Measurements from ENCODE around the gene SLC35D2.

SLC35D2 gene

DNA sequence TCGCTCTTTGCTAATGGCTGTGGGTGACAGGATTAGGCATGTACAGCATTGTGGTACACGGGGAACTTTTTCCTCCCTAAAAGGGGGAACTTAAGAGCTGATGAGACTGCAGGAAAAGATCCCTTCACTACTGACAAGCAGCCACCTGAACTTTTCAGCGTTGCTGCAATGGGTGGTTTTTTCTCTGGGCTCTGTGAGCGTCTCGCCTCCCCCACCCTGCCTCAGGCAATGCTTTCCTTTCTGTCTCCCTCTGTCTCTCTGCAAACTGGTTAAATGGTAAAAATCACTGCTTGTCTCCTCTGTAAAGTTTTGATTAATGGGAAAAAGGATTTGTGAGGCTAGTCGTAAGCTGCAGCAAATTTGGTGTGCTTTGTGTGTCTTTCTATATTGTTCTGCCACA is 101.9 kb downstream of the SLC35D2 start:
- Histone ChIP-seq H3K4me3 (ENCODE audit: low read depth, low read length) (no peak overlapping the region), H3K4me1 (ENCODE audit: control insufficient read depth, insufficient read depth, low read length) (no peaks in the 10 kb centered on the region), H3K27ac (ENCODE audit: extremely low read depth, low read depth, low read length) (no peak overlapping the region), H3K9me3 (ENCODE audit: control insufficient read depth, insufficient read depth, low read depth, low read length) (no peaks in the 10 kb centered on the region), H3K36me3 (ENCODE audit: control insufficient read depth in 2 of 2, insufficient read depth in 1 of 2, low read length in 2 of 2) (no peaks in the 10 kb centered on the region)
- CTCF ChIA-PET, result interaction anchor here (0.6 kb wide), 1 partner anchor 33 kb away, joined by 3 read pairs; no protein-coding TSS in a partner anchor
- TF ChIP-seq, protein P1, sequence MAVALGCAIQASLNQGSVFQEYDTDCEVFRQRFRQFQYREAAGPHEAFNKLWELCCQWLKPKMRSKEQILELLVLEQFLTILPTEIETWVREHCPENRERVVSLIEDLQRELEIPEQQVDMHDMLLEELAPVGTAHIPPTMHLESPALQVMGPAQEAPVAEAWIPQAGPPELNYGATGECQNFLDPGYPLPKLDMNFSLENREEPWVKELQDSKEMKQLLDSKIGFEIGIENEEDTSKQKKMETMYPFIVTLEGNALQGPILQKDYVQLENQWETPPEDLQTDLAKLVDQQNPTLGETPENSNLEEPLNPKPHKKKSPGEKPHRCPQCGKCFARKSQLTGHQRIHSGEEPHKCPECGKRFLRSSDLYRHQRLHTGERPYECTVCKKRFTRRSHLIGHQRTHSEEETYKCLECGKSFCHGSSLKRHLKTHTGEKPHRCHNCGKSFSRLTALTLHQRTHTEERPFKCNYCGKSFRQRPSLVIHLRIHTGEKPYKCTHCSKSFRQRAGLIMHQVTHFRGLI (tag by site-specific recombination; IDR thresholded peaks at IDR 0.05), result no peak
- TF ChIP-seq ZNF521 (tag by site-specific recombination; IDR thresholded peaks at IDR 0.05), result no peak
- TF ChIP-seq ZNF658 (tag by site-specific recombination; IDR thresholded peaks at IDR 0.05), result no peak
- TF ChIP-seq MYNN (tag by site-specific recombination; IDR thresholded peaks at IDR 0.05; ENCODE audit: borderline replicate concordance), result no peak
- no peak for TF ChIP-seq PRDM6 (tag by site-specific recombination; IDR thresholded peaks at IDR 0.05)
- POLR2A ChIA-PET, result no interaction called here

DNA sequence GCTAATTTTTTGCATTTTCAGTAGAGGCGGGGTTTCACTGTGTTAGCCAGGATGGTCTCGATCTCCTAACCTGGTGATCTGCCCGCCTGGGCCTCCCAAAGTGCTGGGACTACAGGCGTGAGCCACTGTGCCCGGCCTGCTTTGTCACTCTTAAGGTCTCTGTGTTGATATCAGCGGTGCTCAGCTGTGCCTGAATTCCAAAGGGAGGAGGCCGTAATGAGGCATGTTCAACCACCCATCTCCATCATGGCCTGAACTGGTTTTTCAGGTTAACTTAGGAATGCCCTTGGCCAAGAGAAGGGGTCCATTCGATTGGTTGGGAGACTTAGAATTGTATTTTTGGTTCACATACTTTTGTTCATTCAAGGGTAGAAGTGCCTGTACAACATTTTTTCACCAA is 103.6 kb downstream of the SLC35D2 start:
- no peaks in the 10 kb centered on the region for H3K4me1 ChIP-seq (ENCODE audit: control insufficient read depth, insufficient read depth, low read length)
- TF ChIP-seq ZNF530 (tag by site-specific recombination; IDR thresholded peaks at IDR 0.05; ENCODE audit: low read depth) (no peak), ZNF140 (tag by site-specific recombination; IDR thresholded peaks at IDR 0.05) (no peak), ZNF596 (tag by site-specific recombination; IDR thresholded peaks at IDR 0.05) (no peak), SALL2 (tag by site-specific recombination; IDR thresholded peaks at IDR 0.05; ENCODE audit: borderline replicate concordance) (no peak), ZNF518A (tag by site-specific recombination; conservative IDR thresholded peaks at IDR 0.05; ENCODE audit: low read depth) (no peak), KLF9 (tag by site-specific recombination; IDR thresholded peaks at IDR 0.05; ENCODE audit: low read depth) (no peak), ZNF274 (IDR thresholded peaks at IDR 0.05; ENCODE audit: low read length) (no peak), ZNF274 (tag by site-specific recombination; IDR thresholded peaks at IDR 0.05; ENCODE audit: borderline replicate concordance) (no peak)
- TF ChIP-seq, protein P2, sequence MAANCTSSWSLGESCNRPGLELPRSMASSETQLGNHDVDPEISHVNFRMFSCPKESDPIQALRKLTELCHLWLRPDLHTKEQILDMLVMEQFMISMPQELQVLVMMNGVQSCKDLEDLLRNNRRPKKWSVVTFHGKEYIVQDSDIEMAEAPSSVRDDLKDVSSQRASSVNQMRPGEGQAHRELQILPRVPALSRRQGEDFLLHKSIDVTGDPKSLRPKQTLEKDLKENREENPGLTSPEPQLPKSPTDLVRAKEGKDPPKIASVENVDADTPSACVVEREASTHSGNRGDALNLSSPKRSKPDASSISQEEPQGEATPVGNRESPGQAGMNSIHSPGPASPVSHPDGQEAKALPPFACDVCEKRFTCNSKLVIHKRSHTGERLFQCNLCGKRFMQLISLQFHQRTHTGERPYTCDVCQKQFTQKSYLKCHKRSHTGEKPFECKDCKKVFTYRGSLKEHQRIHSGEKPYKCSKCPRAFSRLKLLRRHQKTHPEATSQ (tag by site-specific recombination; IDR thresholded peaks at IDR 0.05), result no peak
- TF ChIP-seq, protein P3, sequence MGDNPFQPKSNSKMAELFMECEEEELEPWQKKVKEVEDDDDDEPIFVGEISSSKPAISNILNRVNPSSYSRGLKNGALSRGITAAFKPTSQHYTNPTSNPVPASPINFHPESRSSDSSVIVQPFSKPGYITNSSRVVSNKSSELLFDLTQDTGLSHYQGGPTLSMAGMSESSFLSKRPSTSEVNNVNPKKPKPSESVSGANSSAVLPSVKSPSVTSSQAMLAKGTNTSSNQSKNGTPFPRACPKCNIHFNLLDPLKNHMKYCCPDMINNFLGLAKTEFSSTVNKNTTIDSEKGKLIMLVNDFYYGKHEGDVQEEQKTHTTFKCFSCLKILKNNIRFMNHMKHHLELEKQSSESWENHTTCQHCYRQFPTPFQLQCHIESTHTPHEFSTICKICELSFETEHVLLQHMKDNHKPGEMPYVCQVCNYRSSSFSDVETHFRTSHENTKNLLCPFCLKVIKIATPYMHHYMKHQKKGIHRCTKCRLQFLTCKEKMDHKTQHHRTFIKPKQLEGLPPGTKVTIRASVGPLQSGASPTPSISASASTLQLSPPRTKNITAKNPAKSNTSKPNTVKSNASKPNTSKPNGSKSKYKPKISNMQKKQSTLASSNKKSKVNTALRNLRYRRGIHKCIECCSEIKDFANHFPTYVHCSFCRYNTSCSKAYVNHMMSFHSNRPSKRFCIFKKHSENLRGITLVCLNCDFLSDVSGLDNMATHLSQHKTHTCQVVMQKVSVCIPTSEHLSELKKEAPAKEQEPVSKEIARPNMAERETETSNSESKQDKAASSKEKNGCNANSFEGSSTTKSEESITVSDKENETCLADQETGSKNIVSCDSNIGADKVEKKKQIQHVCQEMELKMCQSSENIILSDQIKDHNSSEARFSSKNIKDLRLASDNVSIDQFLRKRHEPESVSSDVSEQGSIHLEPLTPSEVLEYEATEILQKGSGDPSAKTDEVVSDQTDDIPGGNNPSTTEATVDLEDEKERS (tag by site-specific recombination; IDR thresholded peaks at IDR 0.05), result no peak
- TF ChIP-seq, protein P4, sequence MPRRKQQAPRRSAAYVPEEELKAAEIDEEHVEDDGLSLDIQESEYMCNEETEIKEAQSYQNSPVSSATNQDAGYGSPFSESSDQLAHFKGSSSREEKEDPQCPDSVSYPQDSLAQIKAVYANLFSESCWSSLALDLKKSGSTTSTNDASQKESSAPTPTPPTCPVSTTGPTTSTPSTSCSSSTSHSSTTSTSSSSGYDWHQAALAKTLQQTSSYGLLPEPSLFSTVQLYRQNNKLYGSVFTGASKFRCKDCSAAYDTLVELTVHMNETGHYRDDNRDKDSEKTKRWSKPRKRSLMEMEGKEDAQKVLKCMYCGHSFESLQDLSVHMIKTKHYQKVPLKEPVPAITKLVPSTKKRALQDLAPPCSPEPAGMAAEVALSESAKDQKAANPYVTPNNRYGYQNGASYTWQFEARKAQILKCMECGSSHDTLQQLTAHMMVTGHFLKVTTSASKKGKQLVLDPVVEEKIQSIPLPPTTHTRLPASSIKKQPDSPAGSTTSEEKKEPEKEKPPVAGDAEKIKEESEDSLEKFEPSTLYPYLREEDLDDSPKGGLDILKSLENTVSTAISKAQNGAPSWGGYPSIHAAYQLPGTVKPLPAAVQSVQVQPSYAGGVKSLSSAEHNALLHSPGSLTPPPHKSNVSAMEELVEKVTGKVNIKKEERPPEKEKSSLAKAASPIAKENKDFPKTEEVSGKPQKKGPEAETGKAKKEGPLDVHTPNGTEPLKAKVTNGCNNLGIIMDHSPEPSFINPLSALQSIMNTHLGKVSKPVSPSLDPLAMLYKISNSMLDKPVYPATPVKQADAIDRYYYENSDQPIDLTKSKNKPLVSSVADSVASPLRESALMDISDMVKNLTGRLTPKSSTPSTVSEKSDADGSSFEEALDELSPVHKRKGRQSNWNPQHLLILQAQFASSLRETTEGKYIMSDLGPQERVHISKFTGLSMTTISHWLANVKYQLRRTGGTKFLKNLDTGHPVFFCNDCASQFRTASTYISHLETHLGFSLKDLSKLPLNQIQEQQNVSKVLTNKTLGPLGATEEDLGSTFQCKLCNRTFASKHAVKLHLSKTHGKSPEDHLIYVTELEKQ (tag by site-specific recombination; IDR thresholded peaks at IDR 0.05; ENCODE audit: borderline replicate concordance), result no peak
- POLR2A ChIA-PET, result no interaction called here
- H3K27ac ChIP-seq (ENCODE audit: extremely low read depth, low read depth, low read length), result no peak overlapping the region
- H3K36me3 ChIP-seq (ENCODE audit: control insufficient read depth in 2 of 2, insufficient read depth in 1 of 2, low read length in 2 of 2), result no peaks in the 10 kb centered on the region
- no peak overlapping the region for H3K4me3 ChIP-seq (ENCODE audit: low read depth, low read length)
- CTCF ChIA-PET, result no interaction called here
- no peaks in the 10 kb centered on the region for H3K9me3 ChIP-seq (ENCODE audit: control insufficient read depth, insufficient read depth, low read depth, low read length)

Measured in HEK293 (cell line).